ENCODE measurements around the gene NDE1. TPM values are rescaled to one million over a fixed set of nuclear protein-coding genes. Genes with fewer than 3 reads are reported as not detected.

The NDE1 gene
- total RNA-seq, 2 donors from 2014 or later = 26.5 to 37.0 TPM

- no peak overlapping the region for H3K27ac ChIP-seq
- TF ChIP-seq CTCF (IDR thresholded peaks at IDR 0.05) = no peak
- no peak for DNase-seq (ENCODE audit: low spot score)
- ATAC-seq (ENCODE audit: insufficient number of reproducible peaks, low FRiP score, low read depth) = no peak
- H3K4me3 ChIP-seq = no peak overlapping the region
- H3K36me3 ChIP-seq = peaks cover 97% of the 10 kb centered on the region
- no peaks in the 10 kb centered on the region for H3K4me1 ChIP-seq (ENCODE audit: control insufficient read depth in 1 of 2, low read depth in 2 of 2)
- no peaks in the 10 kb centered on the region for H3K9me3 ChIP-seq
- H3K27me3 ChIP-seq (replicated peaks; ENCODE audit: insufficient read depth) = no peaks in the 10 kb centered on the region
Measured at GRCh38 chr16:15743657-15744056, 93.6 kb downstream of the NDE1 start.

GRCh38 chr16:15746332-15746731 lies 96.3 kb downstream of the NDE1 start:
- Histone ChIP-seq H3K9me3 (no peaks in the 10 kb centered on the region), H3K4me1 (ENCODE audit: control insufficient read depth in 1 of 2, low read depth in 2 of 2) (no peaks in the 10 kb centered on the region), H3K27me3 (replicated peaks; ENCODE audit: insufficient read depth) (no peaks in the 10 kb centered on the region), H3K4me3 (no peak overlapping the region), H3K36me3 (peaks cover 95% of the 10 kb centered on the region), H3K27ac (no peak overlapping the region)
- DNase-seq (ENCODE audit: low spot score) = no peak
- ATAC-seq (ENCODE audit: insufficient number of reproducible peaks, low FRiP score, low read depth) = no peak
- TF ChIP-seq CTCF (IDR thresholded peaks at IDR 0.05) = no peak

GRCh38 chr16:15747937-15748336 lies 97.9 kb downstream of the NDE1 start:
- H3K27ac ChIP-seq = no peak overlapping the region
- DNase-seq (ENCODE audit: low spot score) = no peak
- no peaks in the 10 kb centered on the region for H3K27me3 ChIP-seq (replicated peaks; ENCODE audit: insufficient read depth)
- H3K36me3 ChIP-seq = peaks cover 94% of the 10 kb centered on the region
- ATAC-seq (ENCODE audit: insufficient number of reproducible peaks, low FRiP score, low read depth) = no peak
- no peaks in the 10 kb centered on the region for H3K9me3 ChIP-seq
- TF ChIP-seq CTCF (IDR thresholded peaks at IDR 0.05) = no peak
- no peaks in the 10 kb centered on the region for H3K4me1 ChIP-seq (ENCODE audit: control insufficient read depth in 1 of 2, low read depth in 2 of 2)
- no peak overlapping the region for H3K4me3 ChIP-seq

GRCh38 chr16:15748654-15749053 lies 98.6 kb downstream of the NDE1 start:
- Histone ChIP-seq H3K4me1 (ENCODE audit: control insufficient read depth in 1 of 2, low read depth in 2 of 2) (no peaks in the 10 kb centered on the region), H3K27ac (no peak overlapping the region), H3K4me3 (no peak overlapping the region), H3K9me3 (no peaks in the 10 kb centered on the region), H3K36me3 (peaks cover 94% of the 10 kb centered on the region), H3K27me3 (replicated peaks; ENCODE audit: insufficient read depth) (no peaks in the 10 kb centered on the region)
- ATAC-seq (ENCODE audit: insufficient number of reproducible peaks, low FRiP score, low read depth) (no peak), DNase-seq (ENCODE audit: low spot score) (no peak)
- TF ChIP-seq CTCF (IDR thresholded peaks at IDR 0.05) = no peak

GRCh38 chr16:15749371-15749770 lies 99.3 kb downstream of the NDE1 start:
- no peaks in the 10 kb centered on the region for H3K9me3 ChIP-seq
- ATAC-seq (ENCODE audit: insufficient number of reproducible peaks, low FRiP score, low read depth) = no peak
- no peaks in the 10 kb centered on the region for H3K4me1 ChIP-seq (ENCODE audit: control insufficient read depth in 1 of 2, low read depth in 2 of 2)
- peak overlapping the region in 1 of 2 donors; percentile 57 for H3K27ac ChIP-seq
- peaks cover 92% of the 10 kb centered on the region for H3K36me3 ChIP-seq
- no peak for TF ChIP-seq CTCF (IDR thresholded peaks at IDR 0.05)
- no peak overlapping the region for H3K4me3 ChIP-seq
- no peaks in the 10 kb centered on the region for H3K27me3 ChIP-seq (replicated peaks; ENCODE audit: insufficient read depth)
- DNase-seq (ENCODE audit: low spot score) = no peak
